BLaER1 treated with 17β-estradiol and CSF1 and Interleukin-3, amounts not matched to agents 10 nM and 100 nM (cell line): Measurements from ENCODE around the gene ERMAP.
A peak's percentile ranks its signal among the peaks of the same experiment; 100 is the strongest.
"Not testable (repeated sequence)": the region's sequence is repeated elsewhere in the genome, so short reads cannot be mapped to it uniquely, and the experiment has no call there.

ENCODE experiments used
- H3K27ac ChIP-seq, 11 experiments: shearing (Covaris generic); formaldehyde crosslinking; 2 replicates each; pipeline ENCODE4 v1.8.1; 2022
- H3K27me3 ChIP-seq, 11 experiments: shearing (Covaris generic); formaldehyde crosslinking; 2 replicates each; pipeline ENCODE4 v1.8.1; 2022
- H3K36me3 ChIP-seq, 11 experiments: shearing (Covaris generic); formaldehyde crosslinking; 2 replicates each; pipeline ENCODE4 v1.8.1; 2022
- H3K4me1 ChIP-seq, 10 experiments: shearing (Covaris generic); formaldehyde crosslinking; 2 replicates each; pipeline ENCODE4 v1.8.1; 2022
- H3K4me2 ChIP-seq, 11 experiments: shearing (Covaris generic); formaldehyde crosslinking; 2 replicates each; pipeline ENCODE4 v1.8.1; 2022
- H3K4me3 ChIP-seq, 10 experiments: shearing (Covaris generic); formaldehyde crosslinking; 2 replicates each; pipeline ENCODE4 v1.8.1; 2022
- H3K9ac ChIP-seq, 11 experiments: shearing (Covaris generic); formaldehyde crosslinking; 2 replicates each; pipeline ENCODE4 v1.8.1; 2022
- H3K9me3 ChIP-seq, 11 experiments: shearing (Covaris generic); formaldehyde crosslinking; replicated peaks in 1 of 11; 2 replicates each; pipeline ENCODE4 v1.8.1; 2022
- H4K20me1 ChIP-seq, 11 experiments: shearing (Covaris generic); formaldehyde crosslinking; 2 replicates each; pipeline ENCODE4 v1.8.1; 2022
- Cebpa-rat ChIP-seq, 11 experiments: shearing (Covaris generic); IDR thresholded peaks; 2 replicates each; pipeline ENCODE4 v1.8.1; 2022

Gene ERMAP

DNA sequence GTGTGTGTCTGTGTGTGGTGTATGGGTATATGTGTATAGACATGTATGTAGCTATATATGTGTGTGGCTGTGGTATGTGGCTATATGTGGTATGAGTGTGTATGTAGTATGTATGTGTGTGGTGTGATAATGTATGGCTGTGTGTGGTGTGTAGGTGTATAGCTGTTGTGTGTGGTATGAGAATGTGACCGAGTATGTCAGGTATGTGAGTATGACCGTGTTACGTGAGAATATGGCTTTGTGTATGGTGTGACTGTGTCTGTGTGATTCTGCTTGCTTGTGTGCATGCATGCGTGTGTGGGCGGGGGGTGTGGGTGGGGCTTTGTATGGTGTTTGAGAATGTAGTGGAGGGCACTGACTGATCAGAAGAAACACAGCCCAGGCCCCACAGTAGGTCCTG, 33.0 kb downstream of the ERMAP start:
- no peak for TF ChIP-seq Cebpa-rat (IDR thresholded peaks at IDR 0.05)
- H3K4me1 ChIP-seq, result peaks cover 14 to 28% (median 17%) of the 10 kb centered on the region in 10 experiments
- H3K36me3 ChIP-seq, result peaks cover 35 to 51% (median 45%) of the 10 kb centered on the region in 11 experiments
- peaks cover 23 to 41% (median 28%) of the 10 kb centered on the region in 11 experiments for H3K9me3 ChIP-seq
- no peak overlapping the region for H3K4me2 ChIP-seq
- H3K4me3 ChIP-seq, result no peak overlapping the region
- H4K20me1 ChIP-seq, result peaks cover 0 to 6% (median 0%) of the 10 kb centered on the region in 11 experiments; a peak in 1 of 22 replicates
- no peaks in the 10 kb centered on the region for H3K27me3 ChIP-seq
- H3K27ac ChIP-seq, result no peak overlapping the region
- H3K9ac ChIP-seq, result no peak overlapping the region

DNA sequence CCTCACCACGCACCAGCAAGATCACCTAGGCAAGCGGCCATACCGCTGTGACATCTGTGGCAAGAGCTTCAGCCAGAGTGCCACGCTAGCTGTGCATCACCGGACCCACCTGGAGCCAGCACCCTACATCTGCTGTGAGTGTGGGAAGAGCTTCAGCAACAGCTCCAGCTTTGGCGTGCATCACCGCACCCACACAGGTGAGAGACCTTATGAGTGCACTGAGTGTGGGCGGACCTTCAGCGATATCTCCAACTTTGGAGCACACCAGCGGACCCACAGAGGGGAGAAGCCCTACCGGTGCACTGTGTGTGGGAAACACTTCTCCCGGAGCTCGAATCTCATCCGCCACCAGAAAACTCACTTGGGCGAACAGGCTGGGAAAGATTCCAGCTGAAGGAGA, 34.5 kb downstream of the ERMAP start:
- no peak overlapping the region for H3K9ac ChIP-seq
- H3K9me3 ChIP-seq, result peaks cover 27 to 47% (median 33%) of the 10 kb centered on the region in 11 experiments
- H3K27ac ChIP-seq, result no peak overlapping the region
- H4K20me1 ChIP-seq, result peaks cover 0 to 6% (median 0%) of the 10 kb centered on the region in 11 experiments; a peak in 1 of 22 replicates
- peaks cover 35 to 51% (median 45%) of the 10 kb centered on the region in 11 experiments for H3K36me3 ChIP-seq
- peaks cover 10 to 22% (median 13%) of the 10 kb centered on the region in 10 experiments for H3K4me1 ChIP-seq
- no peak for TF ChIP-seq Cebpa-rat (IDR thresholded peaks at IDR 0.05)
- H3K27me3 ChIP-seq, result no peaks in the 10 kb centered on the region
- no peak overlapping the region for H3K4me2 ChIP-seq
- H3K4me3 ChIP-seq, result 0 out of 20 replicates have a peak overlapping the region, but pooled peaks of 1 of the 10 experiments have one; percentile 19

DNA sequence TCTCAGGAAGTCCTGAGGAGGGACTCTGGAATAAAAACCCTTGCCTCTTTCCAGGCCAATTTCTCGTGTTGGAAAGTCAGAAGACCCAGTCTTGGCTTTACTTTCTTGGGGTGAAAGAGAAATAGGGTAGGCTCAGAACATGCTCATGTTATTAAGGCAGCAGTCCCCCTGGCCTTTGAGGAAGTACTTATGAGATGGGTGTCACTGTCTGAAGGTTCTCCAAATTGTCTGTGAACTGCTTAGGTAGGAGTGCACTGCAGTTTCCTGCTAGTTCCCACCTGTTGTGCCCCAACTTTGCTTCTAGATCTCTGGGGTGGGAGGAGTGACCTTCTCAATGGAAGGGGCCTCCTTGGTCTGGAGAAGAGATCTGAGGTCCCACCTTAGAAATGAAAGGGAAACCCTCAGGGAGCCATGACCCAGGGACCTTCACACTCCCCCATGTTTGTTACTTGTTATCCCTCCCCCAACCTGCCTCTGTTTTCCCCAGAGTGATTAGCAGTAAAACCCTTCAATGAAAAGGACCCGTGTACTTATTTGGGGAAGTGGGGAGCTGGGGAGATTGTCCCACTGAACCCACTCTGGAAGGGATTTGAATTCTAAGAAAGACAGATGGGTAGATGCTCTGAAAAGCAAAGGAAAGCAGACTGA, 35.2 kb downstream of the ERMAP start:
- no peak for TF ChIP-seq Cebpa-rat (IDR thresholded peaks at IDR 0.05)
- Histone ChIP-seq H3K9ac (no peak overlapping the region), H3K4me3 (no peak overlapping the region), H4K20me1 (peaks cover 0 to 6% (median 0%) of the 10 kb centered on the region in 11 experiments; a peak in 1 of 22 replicates), H3K27ac (no peak overlapping the region), H3K36me3 (peaks cover 35 to 55% (median 45%) of the 10 kb centered on the region in 11 experiments), H3K27me3 (no peaks in the 10 kb centered on the region), H3K4me2 (no peak overlapping the region), H3K4me1 (peaks cover 9 to 21% (median 11%) of the 10 kb centered on the region in 10 experiments), H3K9me3 (peaks cover 27 to 53% (median 39%) of the 10 kb centered on the region in 11 experiments)

DNA sequence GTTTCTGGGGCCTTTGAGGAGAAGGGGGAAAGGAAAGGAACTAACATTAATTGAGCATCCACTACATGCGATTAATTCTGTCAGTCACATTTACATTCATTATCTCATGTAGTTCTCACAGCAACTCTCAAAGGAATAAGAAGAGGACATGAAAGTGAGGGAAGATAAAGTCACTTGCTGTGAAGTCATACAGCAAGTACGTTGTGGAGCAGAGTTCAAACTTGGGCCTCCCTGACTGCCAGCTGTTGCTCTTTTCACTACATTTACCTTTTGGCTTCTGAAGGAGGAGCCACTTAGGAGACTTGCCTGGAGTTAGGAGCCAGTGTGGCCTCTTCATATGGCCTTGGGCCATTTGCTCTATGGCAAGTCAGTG, 35.7 kb downstream of the ERMAP start:
- H3K4me2 ChIP-seq, result no peak overlapping the region
- peaks cover 4 to 16% (median 6%) of the 10 kb centered on the region in 10 experiments for H3K4me1 ChIP-seq
- no peak for TF ChIP-seq Cebpa-rat (IDR thresholded peaks at IDR 0.05)
- H3K36me3 ChIP-seq, result peaks cover 36 to 60% (median 45%) of the 10 kb centered on the region in 11 experiments
- peaks cover 29 to 57% (median 44%) of the 10 kb centered on the region in 11 experiments for H3K9me3 ChIP-seq
- H3K9ac ChIP-seq, result no peak overlapping the region
- peaks cover 0 to 6% (median 0%) of the 10 kb centered on the region in 11 experiments; a peak in 1 of 22 replicates for H4K20me1 ChIP-seq
- H3K4me3 ChIP-seq, result no peak overlapping the region
- no peak overlapping the region for H3K27ac ChIP-seq
- H3K27me3 ChIP-seq, result no peaks in the 10 kb centered on the region

DNA sequence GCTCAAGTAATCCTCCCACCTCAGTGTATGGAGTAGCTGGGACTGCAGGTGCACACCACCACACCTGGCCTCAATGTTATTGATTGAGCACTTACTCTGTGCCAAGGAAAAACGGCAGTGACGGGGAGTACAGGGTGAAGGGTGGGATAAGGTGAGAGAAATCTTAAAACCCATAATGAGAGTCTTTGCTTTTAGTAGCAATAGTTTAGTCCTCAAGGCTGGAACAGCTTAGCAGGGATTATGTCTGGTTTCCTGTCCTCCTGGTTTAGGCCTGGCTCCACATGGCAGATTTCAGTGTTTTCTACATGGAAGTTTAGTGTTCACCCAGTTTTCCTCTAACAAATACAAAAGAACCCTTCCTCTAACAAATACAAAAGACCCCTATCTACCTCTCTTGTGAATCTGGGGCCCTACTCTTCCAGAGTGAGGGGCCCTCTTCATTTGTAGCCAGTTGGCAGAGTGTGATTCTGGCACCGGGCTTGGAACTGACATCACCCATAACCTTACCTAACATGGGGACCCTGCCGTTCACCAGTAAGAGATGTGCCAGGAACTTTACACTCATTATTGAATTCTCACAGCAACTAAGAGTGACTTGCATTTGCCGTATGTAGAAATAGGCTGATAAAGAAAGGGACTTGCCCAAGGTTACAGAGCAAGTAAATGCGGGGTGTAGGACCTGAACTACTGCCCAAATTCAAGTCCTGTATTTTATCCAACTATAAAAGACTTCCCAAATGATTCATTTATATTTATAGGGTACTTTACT, 36.4 kb downstream of the ERMAP start:
- Histone ChIP-seq H3K27ac (no peak overlapping the region), H3K4me2 (no peak overlapping the region), H3K4me1 (peaks cover 0 to 9% (median 0%) of the 10 kb centered on the region in 10 experiments; a peak in 6 of 20 replicates), H3K4me3 (no peak overlapping the region), H4K20me1 (peaks cover 0 to 6% (median 0%) of the 10 kb centered on the region in 11 experiments; a peak in 1 of 22 replicates), H3K9me3 (peaks cover 29 to 63% (median 44%) of the 10 kb centered on the region in 11 experiments), H3K9ac (no peak overlapping the region), H3K27me3 (no peaks in the 10 kb centered on the region), H3K36me3 (peaks cover 37 to 62% (median 45%) of the 10 kb centered on the region in 11 experiments)
- TF ChIP-seq Cebpa-rat (IDR thresholded peaks at IDR 0.05), result no peak

DNA sequence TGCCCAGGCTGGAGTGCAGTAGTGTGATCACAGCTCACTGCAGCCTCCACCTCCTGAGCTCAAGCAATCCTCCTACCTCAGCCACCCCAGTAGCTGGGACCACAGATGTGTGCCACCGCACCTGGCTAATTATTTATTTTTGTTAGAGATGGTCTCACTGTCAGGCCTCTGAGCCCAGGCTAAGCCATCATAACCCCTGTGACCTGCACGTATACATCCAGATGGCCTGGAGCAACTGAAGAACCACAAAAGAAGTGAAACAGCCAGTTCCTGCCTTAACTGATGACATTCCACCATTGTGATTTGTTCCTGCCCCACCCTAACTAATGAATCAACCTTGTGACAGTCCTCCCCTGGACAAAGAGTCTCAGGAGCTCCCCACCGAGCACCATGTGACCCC, 39.6 kb downstream of the ERMAP start:
- H3K27ac ChIP-seq, H3K27me3 ChIP-seq, H3K4me3 ChIP-seq, H3K9ac ChIP-seq, H3K4me1 ChIP-seq, H3K4me2 ChIP-seq, H4K20me1 ChIP-seq: not testable (repeated sequence)
- Histone ChIP-seq H3K9me3 (peaks cover 34 to 69% (median 59%) of the 10 kb centered on the region in 11 experiments), H3K36me3 (peaks cover 14 to 34% (median 18%) of the 10 kb centered on the region in 11 experiments)

DNA sequence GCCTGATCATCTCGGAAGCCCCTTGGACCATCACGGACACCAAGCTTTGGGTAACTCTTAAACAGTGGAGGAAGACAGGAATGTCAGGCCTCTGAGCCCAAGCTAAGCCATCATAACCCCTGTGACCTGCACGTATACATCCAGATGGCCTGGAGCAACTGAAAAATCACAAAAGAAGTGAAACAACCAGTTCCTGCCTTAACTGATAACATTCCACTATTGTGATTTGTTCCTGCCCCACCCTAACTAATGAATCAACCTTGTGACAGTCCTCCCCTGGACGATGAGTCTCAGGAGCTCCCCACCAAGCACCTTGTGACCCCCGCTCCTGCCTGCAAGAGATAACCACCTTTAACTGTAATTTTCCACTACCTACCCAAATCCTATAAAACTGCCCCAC, 42.4 kb downstream of the ERMAP start:
- not testable (repeated sequence) for H3K4me2 ChIP-seq, H3K27me3 ChIP-seq, H3K4me3 ChIP-seq, H4K20me1 ChIP-seq, H3K4me1 ChIP-seq, H3K9ac ChIP-seq, H3K27ac ChIP-seq
- Histone ChIP-seq H3K9me3 (peaks cover 25 to 63% (median 51%) of the 10 kb centered on the region in 11 experiments), H3K36me3 (peaks cover 0 to 10% (median 0%) of the 10 kb centered on the region in 11 experiments; a peak in 4 of 22 replicates)

DNA sequence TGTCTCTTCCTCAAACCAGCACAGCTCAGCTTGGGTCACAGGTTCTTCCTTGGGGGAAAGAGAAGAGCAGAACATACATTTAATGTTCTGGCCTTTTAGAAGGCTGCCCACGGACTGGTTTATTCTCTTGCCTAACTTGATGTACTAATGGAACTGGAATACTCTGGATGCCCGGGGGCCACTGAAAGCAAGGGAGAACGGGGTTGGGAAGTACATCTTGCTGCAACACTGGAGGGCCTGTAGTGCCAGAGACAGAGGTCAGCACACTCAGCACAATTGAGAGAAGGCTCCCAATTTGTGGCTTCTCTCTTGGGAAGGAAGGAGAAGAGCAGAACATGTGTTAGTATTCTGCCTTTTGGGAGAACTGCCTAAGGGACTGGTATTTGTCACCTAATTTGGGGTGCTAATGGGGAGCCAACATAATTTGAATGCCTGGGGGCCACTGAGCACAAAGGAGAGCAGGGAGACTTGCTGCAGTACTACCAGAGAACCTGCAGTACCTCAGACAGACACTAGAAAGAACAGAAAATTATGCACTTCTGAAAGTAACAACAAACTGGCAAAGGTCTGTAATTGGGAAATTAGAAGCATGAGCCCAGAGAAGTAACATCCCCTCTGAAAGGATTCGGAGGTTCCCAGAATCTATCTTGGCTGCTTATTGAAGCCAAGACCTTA, 43.6 kb downstream of the ERMAP start:
- H4K20me1 ChIP-seq, result no peaks in the 10 kb centered on the region
- peaks cover 0 to 10% (median 0%) of the 10 kb centered on the region in 11 experiments; a peak in 4 of 22 replicates for H3K36me3 ChIP-seq
- H3K4me1 ChIP-seq, result no peaks in the 10 kb centered on the region
- TF ChIP-seq Cebpa-rat (IDR thresholded peaks at IDR 0.05), result no peak
- no peak overlapping the region for H3K4me2 ChIP-seq
- H3K27me3 ChIP-seq, result no peaks in the 10 kb centered on the region
- H3K9ac ChIP-seq, result no peak overlapping the region
- no peak overlapping the region for H3K4me3 ChIP-seq
- no peak overlapping the region for H3K27ac ChIP-seq
- peaks cover 25 to 63% (median 51%) of the 10 kb centered on the region in 11 experiments for H3K9me3 ChIP-seq

DNA sequence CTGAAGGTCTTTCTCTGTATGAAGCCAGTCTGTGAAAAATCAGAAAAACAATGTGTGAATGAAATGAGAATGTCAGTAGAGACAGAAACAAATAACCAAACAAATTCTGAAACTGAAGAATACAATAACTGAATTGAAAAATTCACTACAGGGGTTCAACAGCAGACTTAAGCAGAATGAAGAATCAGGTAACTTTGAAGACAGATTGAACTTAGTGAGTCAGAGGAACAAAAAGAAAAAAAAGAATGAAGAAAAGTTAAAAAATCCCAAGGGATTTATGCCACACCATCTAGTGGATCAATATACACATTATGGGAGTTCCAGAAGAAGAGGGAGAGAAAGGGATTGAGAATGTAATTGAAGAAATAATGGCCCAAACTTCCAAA, 44.1 kb downstream of the ERMAP start:
- Histone ChIP-seq H3K9ac (no peak overlapping the region), H4K20me1 (no peaks in the 10 kb centered on the region), H3K4me3 (no peak overlapping the region), H3K36me3 (peaks cover 0 to 10% (median 0%) of the 10 kb centered on the region in 11 experiments; a peak in 4 of 22 replicates), H3K9me3 (peaks cover 25 to 58% (median 50%) of the 10 kb centered on the region in 11 experiments), H3K4me1 (no peaks in the 10 kb centered on the region), H3K4me2 (no peak overlapping the region), H3K27me3 (no peaks in the 10 kb centered on the region), H3K27ac (no peak overlapping the region)
- no peak for TF ChIP-seq Cebpa-rat (IDR thresholded peaks at IDR 0.05)
